Peyer's patch (tissue), 4 donors: ENCODE data around the gene OR2D3. TPM values are rescaled to one million over a fixed set of nuclear protein-coding genes. Genes with fewer than 3 reads are reported as not detected.

Experiments
- DNase-seq, 3 donors: peaks; one replicate each; pipeline ENCODE4 v3.0.0-alpha.2; 2017 to 2019
- H3K27ac ChIP-seq, 4 donors: fragments of 200-600 bp; sonication (generic); one replicate each; pipeline ENCODE4 v1.5.1; 2016 to 2019
- H3K27me3 ChIP-seq, 2 donors: fragments of 200-600 bp; sonication (generic); one replicate each; pipeline ENCODE4 v1.5.1; 2019
- H3K36me3 ChIP-seq, 3 donors: fragments of 200-600 bp; sonication (generic); one replicate each; pipeline ENCODE4 v1.5.1; 2016 to 2019
- H3K4me1 ChIP-seq, 4 donors: fragments of 200-600 bp; sonication (generic); one replicate each; pipeline ENCODE4 v1.5.1; 2016 to 2019
- H3K4me3 ChIP-seq, 4 donors: fragments of 200-600 bp; sonication (generic); 1 replicate in 3 of 4; 2 replicates in 1 of 4; pipeline ENCODE4 v1.5.1; 2016 to 2019; ENCODE audit warnings: mild to moderate bottlenecking in 1 of 4
- H3K9me3 ChIP-seq, 4 donors: fragments of 200-600 bp; sonication (generic); one replicate each; pipeline ENCODE4 v1.5.1; 2016 to 2019; ENCODE audit warnings: mild to moderate bottlenecking in 1 of 4
- CTCF ChIP-seq, 6 experiments: fragments of 450-650 bp in 4 of 6; fragments of 200-600 bp in 2 of 6; sonication (generic) in 1 of 6; IDR thresholded peaks; one replicate each; pipeline ENCODE4 v1.5.1; 2017 to 2019; ENCODE audit warnings: antibody characterized with exemption in 6 of 6, mild to moderate bottlenecking in 3 of 6, moderate library complexity in 1 of 6
- POLR2A ChIP-seq, 2 donors: fragments of 450-650 bp; IDR thresholded peaks; one replicate each; pipeline ENCODE4 v1.5.1; 2017; ENCODE audit warnings: antibody characterized with exemption in 2 of 2, mild to moderate bottlenecking in 2 of 2, moderate library complexity in 2 of 2
- total RNA-seq, 4 donors: library from RNA; depleted of rRNA; stranded (reverse); fragments of >200 nt; gene quantifications; one replicate each; pipeline ENCODE4 v1.1.0, GENCODE V29; 2016

Gene OR2D3
- total RNA-seq, 4 donors from 2014 or later, result not detected

GRCh38 chr11:6888830-6889229 is 32.0 kb upstream of the OR2D3 start:
- Histone ChIP-seq H3K27me3 (no peaks in the 10 kb centered on the region), H3K27ac (no peak overlapping the region), H3K4me1 (no peaks in the 10 kb centered on the region), H3K4me3 (no peak overlapping the region), H3K9me3 (no peaks in the 10 kb centered on the region), H3K36me3 (no peaks in the 10 kb centered on the region)
- no peak for DNase-seq
- no peak for TF ChIP-seq CTCF (IDR thresholded peaks at IDR 0.05)

GRCh38 chr11:6889835-6890234 is 31.0 kb upstream of the OR2D3 start:
- no peaks in the 10 kb centered on the region for H3K36me3 ChIP-seq
- H3K4me1 ChIP-seq, result no peaks in the 10 kb centered on the region
- no peaks in the 10 kb centered on the region for H3K27me3 ChIP-seq
- no peak for DNase-seq
- no peaks in the 10 kb centered on the region for H3K9me3 ChIP-seq
- no peak for TF ChIP-seq POLR2A (IDR thresholded peaks at IDR 0.05)
- no peak for TF ChIP-seq CTCF (IDR thresholded peaks at IDR 0.05)
- H3K4me3 ChIP-seq, result no peak overlapping the region
- no peak overlapping the region for H3K27ac ChIP-seq

- H3K27me3 ChIP-seq, result no peaks in the 10 kb centered on the region
- no peak for DNase-seq
- no peak within 1 kb of the TSS for H3K27ac ChIP-seq
- TF ChIP-seq CTCF (IDR thresholded peaks at IDR 0.05), result no peak
- no peak for TF ChIP-seq POLR2A (IDR thresholded peaks at IDR 0.05)
- H3K36me3 ChIP-seq, result no peaks in the 10 kb centered on the region
- no peaks in the 10 kb centered on the region for H3K9me3 ChIP-seq
- no peaks in the 10 kb centered on the region for H3K4me1 ChIP-seq
- no peak within 1 kb of the TSS for H3K4me3 ChIP-seq
These were observed 28.4 kb upstream of the OR2D3 start, which contains the start of gene OR2D2 for GRCh38 chr11:6892400-6892799. OR2D2 (minus strand) TSS chr11:6892500; CDS start chr11:6892500, 0 bp downstream.

GRCh38 chr11:6894097-6894496 is 26.7 kb upstream of the OR2D3 start:
- Histone ChIP-seq H3K4me3 (no peak overlapping the region), H3K36me3 (no peaks in the 10 kb centered on the region), H3K27me3 (no peaks in the 10 kb centered on the region), H3K4me1 (no peaks in the 10 kb centered on the region), H3K9me3 (no peaks in the 10 kb centered on the region), H3K27ac (no peak overlapping the region)
- no peak for DNase-seq
- TF ChIP-seq CTCF (IDR thresholded peaks at IDR 0.05) (no peak), POLR2A (IDR thresholded peaks at IDR 0.05) (no peak)

- Histone ChIP-seq H3K4me1 (no peaks in the 10 kb centered on the region), H3K27me3 (no peaks in the 10 kb centered on the region), H3K36me3 (no peaks in the 10 kb centered on the region), H3K4me3 (no peak overlapping the region), H3K27ac (no peak overlapping the region), H3K9me3 (no peaks in the 10 kb centered on the region)
- no peak for DNase-seq
- TF ChIP-seq POLR2A (IDR thresholded peaks at IDR 0.05) (no peak), CTCF (IDR thresholded peaks at IDR 0.05) (no peak)
These were observed 25.8 kb upstream of the OR2D3 start for GRCh38 chr11:6895010-6895409.

GRCh38 chr11:6898911-6899310 is 21.9 kb upstream of the OR2D3 start:
- Histone ChIP-seq H3K4me3 (no peak overlapping the region), H3K9me3 (no peaks in the 10 kb centered on the region), H3K27ac (no peak overlapping the region), H3K4me1 (no peaks in the 10 kb centered on the region), H3K36me3 (no peaks in the 10 kb centered on the region), H3K27me3 (no peaks in the 10 kb centered on the region)
- DNase-seq, result no peak
- TF ChIP-seq CTCF (IDR thresholded peaks at IDR 0.05) (no peak), POLR2A (IDR thresholded peaks at IDR 0.05) (no peak)
